Neural cell (in vitro differentiated cells): ENCODE results near the gene NPAS3.

Experiments used
- CTCF ChIP-seq: fragments of 450-650 bp; IDR thresholded peaks from 2 replicates; pipeline ENCODE4 v1.5.1; 2014; ENCODE audit warnings: antibody characterized with exemption, mild to moderate bottlenecking, moderate library complexity; ENCODE audit not compliant: poor library complexity, severe bottlenecking
- MXI1 ChIP-seq: fragments of 450-650 bp; conservative IDR thresholded peaks from 2 replicates; pipeline ENCODE4 v1.6.1; 2014; ENCODE audit warnings: antibody characterized with exemption, mild to moderate bottlenecking; ENCODE audit not compliant: poor library complexity, severe bottlenecking
- POLR2AphosphoS5 ChIP-seq: IDR thresholded peaks from 2 replicates; pipeline ENCODE4 v1.6.1; 2012
- REST ChIP-seq: IDR thresholded peaks from 2 replicates; pipeline ENCODE4 v1.6.1; 2012; ENCODE audit warnings: borderline replicate concordance
- TAF1 ChIP-seq: IDR thresholded peaks from 2 replicates; pipeline ENCODE4 v1.6.1; 2012; ENCODE audit warnings: low read depth

- TF ChIP-seq CTCF (no peak), REST (no peak), TAF1 (no peak), POLR2AphosphoS5 (no peak), MXI1 (no peak)
These were observed 670.9 kb downstream of the NPAS3 start for GRCh38 chr14:33609582-33609981.
